K562 (cell line): ENCODE measurements around the gene ARID4B. TPM values are rescaled to one million over a fixed set of nuclear protein-coding genes. Genes with fewer than 3 reads are reported as not detected.

Experiments used
- ATAC-seq: fragments of 200-7000 bp; cut with Tn5 transposase; 3 replicates; pipeline ENCODE4 v1.9.1; 2020; ENCODE audit warnings: moderate library complexity
- BruUV-seq: library from RNA; stranded (reverse); fragments of 400-500 nt; replicated peaks from 2 replicates; lab custom pipeline; 2021; lab: Mats Ljungman, UMichigan
- CTCF ChIA-PET: fragments of 300-600 bp; formaldehyde crosslinking; extraction: SDS; loops from one replicate; lab custom pipeline; 2021; ENCODE audit warnings: low intra/inter-chr PET ratio; lab: Yijun Ruan, JAX
- POLR2A ChIA-PET: fragments of 300-600, 350-650 bp; sonication (Branson Sonifier 250); formaldehyde crosslinking; extraction: SDS; loops from one replicate; lab custom pipeline; 2021; ENCODE audit warnings: antibody characterized with exemption, inconsistent platforms; lab: Yijun Ruan, JAX
- DNase-seq, 4 experiments: peaks; one replicate each; pipeline versions ENCODE4 v3.0.0 to v3.0.0-alpha.2; 2011 to 2018; ENCODE audit warnings: low spot score in 3 of 4, mixed read lengths in 3 of 4; ENCODE audit errors: extremely low read depth in 1 of 4
- FAIRE-seq: peaks from 2 replicates; lab custom pipeline; 2011; peaks lifted over from hg19 to GRCh38; lab: Jason Lieb, UNC
- H2AFZ ChIP-seq: 2 replicates; pipeline ENCODE4 v1.6.0; 2011; ENCODE audit warnings: low read depth, low read length, control low read depth, inconsistent platforms
- H3K27ac ChIP-seq: fragments of 200-600 bp; 3 replicates; pipeline ENCODE4 v1.8.0; 2011; ENCODE audit warnings: low read depth, mild to moderate bottlenecking, control low read depth, inconsistent platforms, low read length, moderate library complexity, mixed read lengths; ENCODE audit errors: extremely low read depth
- H3K27me3 ChIP-seq, 2 experiments: fragments of 300-600 bp in 1 of 2; 2 replicates in 1 of 2; 3 replicates in 1 of 2; pipeline versions ENCODE4 v1.6.0 to v1.8.0; 2011; ENCODE audit warnings: inconsistent platforms in 2 of 2, low read length in 2 of 2, mild to moderate bottlenecking in 1 of 2, mixed read lengths in 1 of 2, moderate library complexity in 1 of 2; ENCODE audit not compliant: control insufficient read depth in 2 of 2, insufficient read depth in 2 of 2
- H3K36me3 ChIP-seq: fragments of 300-600 bp; 3 replicates; pipeline ENCODE4 v1.8.0; 2011; ENCODE audit warnings: mild to moderate bottlenecking, low read length, inconsistent platforms; ENCODE audit not compliant: control insufficient read depth, insufficient read depth
- H3K4me1 ChIP-seq, 2 experiments: fragments of 200-600 bp in 1 of 2; replicated peaks in 1 of 2; 2 replicates in 1 of 2; 3 replicates in 1 of 2; pipeline versions ENCODE4 v1.5.1 to v1.8.0; 2011; ENCODE audit warnings: inconsistent platforms in 2 of 2, low read length in 2 of 2, mild to moderate bottlenecking in 1 of 2, mixed read lengths in 1 of 2, moderate library complexity in 1 of 2; ENCODE audit not compliant: control insufficient read depth in 2 of 2, insufficient read depth in 2 of 2
- H3K4me2 ChIP-seq: 2 replicates; pipeline ENCODE4 v1.6.1; 2011; ENCODE audit warnings: low read length, control low read depth, inconsistent platforms, mixed read lengths; ENCODE audit not compliant: insufficient read depth
- H3K4me3 ChIP-seq: fragments of 200-600 bp; sonication (generic), shearing (Covaris generic); 2 replicates; pipeline ENCODE4 v1.5.1; 2016; ENCODE audit warnings: control low read depth, inconsistent platforms
- H3K79me2 ChIP-seq: fragments of 200-600 bp; 3 replicates; pipeline ENCODE4 v1.8.0; 2011; ENCODE audit warnings: low read length, inconsistent platforms; ENCODE audit not compliant: control insufficient read depth, insufficient read depth
- H3K9ac ChIP-seq, 2 experiments: 2 replicates each; pipeline versions ENCODE4 v1.6.0 to v1.6.1; 2011; ENCODE audit warnings: low read depth in 2 of 2, low read length in 2 of 2, control low read depth in 1 of 2, inconsistent platforms in 1 of 2, mild to moderate bottlenecking in 1 of 2, mixed read lengths in 1 of 2; ENCODE audit not compliant: insufficient read depth in 1 of 2
- H3K9me1 ChIP-seq: one replicate; pipeline ENCODE4 v1.6.0; 2011; ENCODE audit warnings: inconsistent platforms, mild to moderate bottlenecking, low read length, moderate library complexity; ENCODE audit not compliant: control insufficient read depth, insufficient read depth
- H3K9me3 ChIP-seq: replicated peaks from 2 replicates; pipeline ENCODE4 v1.5.1; 2011; ENCODE audit warnings: low read depth, low read length, inconsistent platforms; ENCODE audit not compliant: control insufficient read depth, insufficient read depth
- H4K20me1 ChIP-seq: replicated peaks from 2 replicates; pipeline ENCODE4 v1.6.1; 2011; ENCODE audit warnings: low read length, inconsistent platforms, mixed read lengths; ENCODE audit not compliant: control insufficient read depth, insufficient read depth
- DPF2 ChIP-seq: fragments of 450-650 bp; IDR thresholded peaks from 2 replicates; pipeline ENCODE4 v1.6.1; 2016
- GABPB2 ChIP-seq: fragments of 250-450 bp; sonication (Bioruptor Pico); conservative IDR thresholded peaks from 2 replicates; pipeline ENCODE4 v1.5.1; 2021; ENCODE audit warnings: mild to moderate bottlenecking
- GTF2A2 ChIP-seq: IDR thresholded peaks from 2 replicates; pipeline ENCODE4 v1.6.1; 2016; ENCODE audit warnings: mild to moderate bottlenecking, missing genetic modification characterization, missing compliant biosample characterization
- HDAC6 ChIP-seq: IDR thresholded peaks from 2 replicates; pipeline ENCODE4 v1.6.1; 2012; ENCODE audit warnings: low read depth, mild to moderate bottlenecking, control low read depth, inconsistent platforms, low read length, moderate library complexity
- MAFK ChIP-seq: IDR thresholded peaks from 2 replicates; pipeline ENCODE4 v1.6.1; 2011; ENCODE audit warnings: low read length, improper control_type of control experiment
- NBN ChIP-seq: fragments of 450-650 bp; IDR thresholded peaks from 2 replicates; pipeline ENCODE4 v1.6.1; 2016; ENCODE audit warnings: low read depth, mild to moderate bottlenecking
- RBM15 ChIP-seq: fragments of 200-400 bp; formaldehyde crosslinking; IDR thresholded peaks from 2 replicates; pipeline ENCODE4 v1.6.1; 2018; ENCODE audit warnings: mild to moderate bottlenecking, low read length, moderate library complexity; ENCODE audit not compliant: insufficient read depth
- RERE ChIP-seq: sonication (generic); formaldehyde crosslinking; IDR thresholded peaks from 2 replicates; pipeline ENCODE4 v1.8.0; 2023; ENCODE audit warnings: missing genetic modification reagents, mild to moderate bottlenecking, borderline replicate concordance
- SAFB ChIP-seq: fragments of 200-400 bp; formaldehyde crosslinking; IDR thresholded peaks from 2 replicates; pipeline ENCODE4 v1.6.1; 2017; ENCODE audit warnings: low read depth, low read length, borderline replicate concordance
- STAT5A ChIP-seq: IDR thresholded peaks from 2 replicates; pipeline ENCODE4 v1.6.1; 2012; ENCODE audit warnings: low read length, inconsistent platforms, borderline replicate concordance
- ZNF431 ChIP-seq: sonication (generic); formaldehyde crosslinking; IDR thresholded peaks from 2 replicates; pipeline ENCODE4 v1.8.0; 2022; ENCODE audit warnings: mild to moderate bottlenecking, missing genetic modification reagents
- ZNF75A ChIP-seq: fragments of 450-650 bp; formaldehyde crosslinking; IDR thresholded peaks from 2 replicates; pipeline ENCODE4 v1.4.0; 2020; ENCODE audit warnings: mild to moderate bottlenecking
- WGBS: fragments of 100-300 bp; shearing (Covaris generic); methylation state at CpG from one replicate; pipeline ENCODE4 v1.1.6; 2016; ENCODE audit warnings: low coverage, mixed read lengths; ENCODE audit not compliant: insufficient coverage; ENCODE audit errors: missing lambda C conversion rate; 5-methylcytosine and 5-hydroxymethylcytosine counted together
- in situ Hi-C: fragments of 300-500 bp; cut with MboI; formaldehyde crosslinking; loops from 4 replicates; pipeline ENCODE4 v1.15.0; 2018; ENCODE audit warnings: inconsistent platforms, mixed read lengths
- intact Hi-C: fragments of 100-400 bp; cut with micrococcal nuclease; formaldehyde crosslinking; loops from 2 replicates; pipeline ENCODE4 v1.14.2; 2022
- polyA plus RNA-seq, 8 experiments: library from polyadenylated mRNA; depleted of rRNA in 4 of 8; stranded (reverse) in 5 of 8; unstranded in 3 of 8; fragments of >200 nt; fragmentation: Nextera tagmentation in 2 of 8; fragmentation: Illumina TruSeq in 1 of 8; extraction: Ambion mirVana in 2 of 8; extraction: Trizol in 1 of 8; gene quantifications; 2 replicates each; pipeline versions ENCODE4 v1.2.1 to v1.2.3, GENCODE V29; 2011 to 2014; ENCODE audit warnings: inconsistent platforms in 1 of 8, missing spikeins in 1 of 8
- total RNA-seq, 7 experiments: library from RNA; depleted of rRNA in 6 of 7; stranded (reverse); fragments of >200 nt in 6 of 7; fragmentation: Illumina TruSeq in 2 of 7; extraction: Trizol in 2 of 7; gene quantifications; 2 replicates each; pipeline versions ENCODE4 v1.2.1 to v1.2.3, GENCODE V29; 2011 to 2021; ENCODE audit warnings: low replicate concordance in 1 of 7

ARID4B gene
- total and polyA plus RNA-seq, 9 of the 15 experiments (the other 6 are each of a cell fraction or from before 2014, with no cell fraction given), result 8.4 to 38.9 (median 18.5) TPM

DNA sequence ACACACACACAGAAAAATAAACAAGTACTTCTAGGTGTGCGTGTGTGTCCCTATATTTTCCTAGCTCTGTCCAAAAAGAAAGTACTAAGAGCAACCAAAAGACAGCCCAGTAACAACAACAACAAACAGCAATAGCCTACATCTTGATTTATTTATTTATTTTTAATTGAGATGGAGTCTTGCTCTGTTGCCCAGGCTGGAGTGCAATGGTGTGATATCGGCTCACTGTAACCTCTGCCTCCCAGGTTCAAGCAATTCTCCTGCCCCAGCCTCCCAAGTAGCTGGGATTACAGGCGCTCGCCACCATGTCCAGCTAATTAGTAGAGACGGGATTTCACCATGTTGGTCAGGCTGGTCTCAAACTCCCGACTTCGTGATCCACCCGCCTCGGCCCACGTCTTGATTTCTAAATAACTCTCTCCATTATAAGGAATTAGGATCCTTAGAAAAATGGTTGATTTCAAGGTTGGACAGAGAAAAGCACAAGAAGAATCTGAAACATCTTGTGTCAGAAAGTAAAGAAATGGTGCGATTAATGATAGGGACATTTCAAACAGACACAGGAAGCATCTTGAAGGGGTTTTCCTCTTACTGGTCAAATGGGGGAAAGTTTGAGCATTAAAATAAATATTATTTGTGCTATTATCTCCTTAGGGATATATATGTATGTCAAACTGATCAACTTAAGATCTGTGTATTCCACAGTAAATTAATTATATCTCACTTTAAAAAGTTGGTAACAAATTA lies 59.4 kb downstream of the ARID4B start (continued):
- no peak for TF ChIP-seq HDAC6

DNA sequence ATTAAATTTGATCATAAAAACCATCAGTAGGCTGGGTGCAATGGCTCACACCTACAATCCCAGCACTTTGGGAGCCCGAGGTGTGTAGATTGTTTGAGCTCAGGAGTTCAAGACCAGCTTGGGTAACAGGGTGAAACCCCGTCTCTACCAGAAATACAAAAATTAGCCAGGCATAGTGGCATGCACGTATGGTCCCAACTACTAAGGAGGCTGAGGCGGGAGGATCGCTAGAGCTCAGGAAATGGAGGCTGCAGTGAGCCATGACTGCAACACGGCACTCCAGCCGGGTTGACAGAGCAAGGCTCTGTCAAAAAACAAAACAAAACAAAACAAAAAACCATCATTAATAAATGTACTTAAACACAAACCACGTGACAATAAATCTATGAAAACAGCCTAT lies 61.0 kb downstream of the ARID4B start:
- Histone ChIP-seq H3K4me2 (no peak overlapping the region), H3K9ac (no peak overlapping the region)
- no peak for ATAC-seq
- no peak for FAIRE-seq
- TF ChIP-seq RBM15 (no peak), SAFB (no peak), DPF2 (no peak), MAFK (no peak), ZNF75A (CRISPR knock-in tag) (no peak), STAT5A (no peak), ZNF431 (CRISPR knock-in tag) (no peak), GABPB2 (CRISPR knock-in tag) (no peak), RERE (no peak), GTF2A2 (tag) (no peak), NBN (no peak)
- TF ChIP-seq, all 486 proteins: peak for 0
- intact Hi-C loops (no loop called here), in situ Hi-C loops (no loop called here)
- Histone ChIP-seq H2AFZ (no peak overlapping the region), H3K4me1 (peaks cover 4 to 5% of the 10 kb centered on the region in 2 experiments; a peak in 3 of 5 replicates), H3K79me2 (peaks cover 86% of the 10 kb centered on the region), H3K27me3 (no peaks in the 10 kb centered on the region), H4K20me1 (no peaks in the 10 kb centered on the region), H3K36me3 (no peaks in the 10 kb centered on the region), H3K9me1 (no peaks in the 10 kb centered on the region), H3K4me3 (no peak overlapping the region), H3K27ac (no peak overlapping the region), H3K9me3 (no peaks in the 10 kb centered on the region)
- CTCF ChIA-PET, result no interaction called here
- POLR2A ChIA-PET, result interaction anchor here (1.1 to 1.2 kb wide), 2 partner anchors 9 to 14 kb away, joined by 3 to 4 read pairs; no protein-coding TSS in a partner anchor
- no peak for DNase-seq
- 84% methylated on average over 8 of the region's 8 CpGs for WGBS
- no TSS peak for BruUV-seq
